Osteoblast (primary cell): ENCODE data around the gene PACC1. TPM values are rescaled to one million over a fixed set of nuclear protein-coding genes. Genes with fewer than 3 reads are reported as not detected.

Experiments used
- DNase-seq: peaks from one replicate; pipeline ENCODE4 v3.0.0; 2011; ENCODE audit warnings: low spot score, mixed read lengths; ENCODE audit not compliant: insufficient read length; ENCODE audit errors: missing footprints
- H2AFZ ChIP-seq: 2 replicates; pipeline ENCODE4 v1.6.0; 2011; ENCODE audit warnings: mild to moderate bottlenecking, low read length
- H3K27ac ChIP-seq: 2 replicates; pipeline ENCODE4 v1.5.1; 2011; ENCODE audit warnings: mild to moderate bottlenecking, low read depth, low read length, moderate library complexity
- H3K27me3 ChIP-seq: 2 replicates; pipeline ENCODE4 v1.6.0; 2012; ENCODE audit warnings: mild to moderate bottlenecking, control low read depth, inconsistent platforms, low read length, moderate library complexity; ENCODE audit not compliant: insufficient read depth
- H3K36me3 ChIP-seq: 2 replicates; pipeline ENCODE4 v1.5.1; 2011; ENCODE audit warnings: mild to moderate bottlenecking, low read length, control low read depth, moderate library complexity; ENCODE audit not compliant: insufficient read depth
- H3K4me1 ChIP-seq: 2 replicates; pipeline ENCODE4 v1.5.1; 2011; ENCODE audit warnings: mild to moderate bottlenecking, low read length, control low read depth, moderate library complexity; ENCODE audit not compliant: insufficient read depth
- H3K4me2 ChIP-seq: 2 replicates; pipeline ENCODE4 v1.6.0; 2011; ENCODE audit warnings: mild to moderate bottlenecking, low read length; ENCODE audit not compliant: insufficient read depth
- H3K4me3 ChIP-seq: fragments of 200-600 bp; sonication (generic); 3 replicates; pipeline ENCODE4 v1.5.1; 2012; ENCODE audit warnings: mild to moderate bottlenecking, low read length, inconsistent platforms; ENCODE audit not compliant: insufficient read depth
- H3K79me2 ChIP-seq: 2 replicates; pipeline ENCODE4 v1.6.0; 2012; ENCODE audit warnings: mild to moderate bottlenecking, low read length, control low read depth, inconsistent platforms; ENCODE audit not compliant: insufficient read depth
- H3K9me3 ChIP-seq: 2 replicates; pipeline ENCODE4 v1.5.1; 2011; ENCODE audit warnings: low read depth, low read length, control low read depth
- H4K20me1 ChIP-seq: 2 replicates; pipeline ENCODE4 v1.6.0; 2012; ENCODE audit warnings: mild to moderate bottlenecking, low read length, control low read depth; ENCODE audit not compliant: insufficient read depth
- total RNA-seq: library from RNA; depleted of rRNA; stranded (reverse); fragments of >200 nt; gene quantifications from 2 replicates; pipeline ENCODE4 v1.2.3, GENCODE V29; 2012
- TF ChIP-seq, protein P1 (sequence below): IDR thresholded peaks from 2 replicates; pipeline ENCODE4 v1.5.1; 2011; ENCODE audit warnings: mild to moderate bottlenecking, low read depth, low read length, moderate library complexity; ENCODE audit errors: extremely low read depth

PACC1 gene
- total RNA-seq, 1 donor: 6.5 TPM

DNA sequence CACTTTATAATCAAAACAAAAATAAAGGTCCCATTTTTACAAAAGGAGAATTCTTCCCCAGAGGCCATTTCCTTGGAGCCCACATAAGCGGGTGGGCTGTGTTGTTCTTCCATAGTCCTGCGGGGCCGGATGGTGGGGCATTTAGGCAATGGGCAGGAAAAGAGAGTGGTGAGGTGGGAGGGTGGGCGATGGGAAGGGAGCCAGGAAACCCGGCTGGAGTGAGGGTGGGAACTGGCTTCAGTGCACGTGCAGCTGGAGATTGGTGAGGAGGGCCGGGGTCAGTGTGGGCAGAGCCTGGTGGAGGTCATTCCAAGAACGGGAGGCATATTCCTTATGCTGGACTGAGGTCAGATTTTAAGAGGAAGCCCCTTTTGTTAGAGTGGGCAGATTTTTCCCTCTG lies 31.6 kb upstream of the PACC1 start:
- H4K20me1 ChIP-seq: peaks cover 3% of the 10 kb centered on the region
- TF ChIP-seq, protein P1, sequence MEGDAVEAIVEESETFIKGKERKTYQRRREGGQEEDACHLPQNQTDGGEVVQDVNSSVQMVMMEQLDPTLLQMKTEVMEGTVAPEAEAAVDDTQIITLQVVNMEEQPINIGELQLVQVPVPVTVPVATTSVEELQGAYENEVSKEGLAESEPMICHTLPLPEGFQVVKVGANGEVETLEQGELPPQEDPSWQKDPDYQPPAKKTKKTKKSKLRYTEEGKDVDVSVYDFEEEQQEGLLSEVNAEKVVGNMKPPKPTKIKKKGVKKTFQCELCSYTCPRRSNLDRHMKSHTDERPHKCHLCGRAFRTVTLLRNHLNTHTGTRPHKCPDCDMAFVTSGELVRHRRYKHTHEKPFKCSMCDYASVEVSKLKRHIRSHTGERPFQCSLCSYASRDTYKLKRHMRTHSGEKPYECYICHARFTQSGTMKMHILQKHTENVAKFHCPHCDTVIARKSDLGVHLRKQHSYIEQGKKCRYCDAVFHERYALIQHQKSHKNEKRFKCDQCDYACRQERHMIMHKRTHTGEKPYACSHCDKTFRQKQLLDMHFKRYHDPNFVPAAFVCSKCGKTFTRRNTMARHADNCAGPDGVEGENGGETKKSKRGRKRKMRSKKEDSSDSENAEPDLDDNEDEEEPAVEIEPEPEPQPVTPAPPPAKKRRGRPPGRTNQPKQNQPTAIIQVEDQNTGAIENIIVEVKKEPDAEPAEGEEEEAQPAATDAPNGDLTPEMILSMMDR: no peak
- no peak overlapping the region for H3K4me3 ChIP-seq
- H3K36me3 ChIP-seq: no peaks in the 10 kb centered on the region
- no peak overlapping the region for H3K4me2 ChIP-seq
- no peak overlapping the region for H2AFZ ChIP-seq
- DNase-seq: no peak
- H3K27ac ChIP-seq: no peak overlapping the region
- peaks cover 2% of the 10 kb centered on the region for H3K79me2 ChIP-seq
- no peaks in the 10 kb centered on the region for H3K27me3 ChIP-seq
- H3K4me1 ChIP-seq: no peaks in the 10 kb centered on the region
- no peaks in the 10 kb centered on the region for H3K9me3 ChIP-seq

DNA sequence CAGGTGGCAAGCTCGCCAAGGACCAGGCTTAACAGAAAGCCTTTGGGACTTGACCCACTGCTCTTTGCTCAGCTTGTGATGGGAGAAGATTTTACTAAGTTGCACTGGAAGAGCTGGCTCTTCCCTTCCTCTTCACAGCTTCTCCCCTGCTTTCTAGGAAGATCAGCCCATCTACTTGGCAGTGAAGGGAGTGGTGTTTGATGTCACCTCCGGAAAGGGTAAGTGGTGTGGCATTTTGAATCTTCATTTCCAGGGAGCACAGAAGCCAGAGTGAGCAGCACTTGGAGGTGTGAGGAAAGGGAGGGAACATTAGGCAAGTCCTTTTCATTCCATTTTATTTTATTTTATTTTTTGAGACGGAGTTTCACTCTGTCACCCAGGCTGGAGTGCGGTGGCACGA lies 27.7 kb upstream of the PACC1 start:
- Histone ChIP-seq H3K27me3 (no peaks in the 10 kb centered on the region), H3K9me3 (no peaks in the 10 kb centered on the region), H3K4me2 (no peak overlapping the region), H3K4me1 (no peaks in the 10 kb centered on the region), H2AFZ (no peak overlapping the region), H3K79me2 (peaks cover 11% of the 10 kb centered on the region), H3K36me3 (no peaks in the 10 kb centered on the region), H3K4me3 (no peak overlapping the region), H3K27ac (no peak overlapping the region), H4K20me1 (peaks cover 9% of the 10 kb centered on the region)
- TF ChIP-seq, protein P1: no peak
- DNase-seq: no peak

DNA sequence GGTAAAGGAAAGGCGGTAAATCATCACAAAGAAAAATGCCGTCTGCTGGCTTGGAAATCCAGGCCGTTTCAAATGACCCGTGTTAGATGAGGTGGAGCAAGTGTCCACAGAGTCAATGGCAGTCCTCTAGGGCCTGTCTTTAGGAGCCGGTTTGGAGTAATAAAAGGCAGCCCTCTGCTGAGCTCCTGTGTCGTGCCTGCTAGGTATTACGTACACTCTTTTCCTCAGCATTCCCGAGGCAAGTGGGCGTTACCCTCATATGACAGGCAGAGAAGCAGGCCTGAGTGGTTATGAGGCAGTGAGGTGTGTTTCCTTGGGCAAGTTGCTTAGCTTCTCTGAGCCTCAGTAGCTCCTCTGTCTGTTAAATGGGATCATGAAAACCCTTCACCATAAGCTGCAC lies 25.7 kb upstream of the PACC1 start:
- Histone ChIP-seq H3K27me3 (no peaks in the 10 kb centered on the region), H4K20me1 (peaks cover 9% of the 10 kb centered on the region), H3K4me1 (no peaks in the 10 kb centered on the region), H2AFZ (no peak overlapping the region), H3K4me2 (no peak overlapping the region), H3K79me2 (peaks cover 16% of the 10 kb centered on the region), H3K9me3 (no peaks in the 10 kb centered on the region), H3K27ac (no peak overlapping the region), H3K4me3 (no peak overlapping the region), H3K36me3 (no peaks in the 10 kb centered on the region)
- no peak for DNase-seq
- TF ChIP-seq, protein P1: no peak

DNA sequence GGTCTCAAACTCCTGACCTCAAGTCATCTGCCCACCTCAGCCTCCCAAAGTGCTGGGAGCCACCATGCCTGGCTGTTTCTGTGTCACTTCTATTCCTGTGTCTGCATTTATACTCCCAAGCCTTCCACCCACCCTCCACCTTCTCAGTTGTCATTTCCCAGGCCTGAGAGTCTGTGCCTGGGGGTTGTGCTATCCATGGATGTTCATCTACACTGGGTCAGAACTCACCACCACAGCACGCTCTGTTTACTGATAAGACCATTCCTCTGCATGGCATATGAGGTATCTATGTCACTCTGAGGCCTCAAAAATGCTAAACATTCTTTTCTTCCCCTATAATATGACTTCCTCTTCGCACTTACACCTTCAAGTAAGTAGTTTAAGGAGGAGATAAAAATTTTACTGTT lies 24.1 kb upstream of the PACC1 start:
- Histone ChIP-seq H3K4me1 (no peaks in the 10 kb centered on the region), H3K9me3 (no peaks in the 10 kb centered on the region), H3K36me3 (no peaks in the 10 kb centered on the region), H3K79me2 (peaks cover 26% of the 10 kb centered on the region), H2AFZ (no peak overlapping the region), H4K20me1 (peaks cover 11% of the 10 kb centered on the region), H3K4me2 (no peak overlapping the region), H3K27me3 (no peaks in the 10 kb centered on the region), H3K4me3 (no peak overlapping the region), H3K27ac (no peak overlapping the region)
- DNase-seq: no peak
- TF ChIP-seq, protein P1: no peak
